HG03521 (cell line): Measurements from ENCODE around the gene PRKACA.

ENCODE experiments used
- ATAC-seq: cut with Tn5 transposase; IDR thresholded peaks from one replicate; pipeline ENCODE4 v1.9.1; 2021; ENCODE audit warnings: mild to moderate bottlenecking, moderate library complexity; ENCODE audit not compliant: unreplicated experiment

Gene PRKACA

GRCh38 chr19:14117668-14118164 is at the start of gene PRKACA:
Gene PRKACA, minus strand, starts transcription at chr19:14117762. Its CDS starts 215 bp downstream, at chr19:14117547.
- ATAC-seq, result peak; percentile 84

GRCh38 chr19:14166999-14167575 is 49.5 kb upstream of the PRKACA start:
- no peak for ATAC-seq

GRCh38 chr19:14165990-14166830 is 48.6 kb upstream of the PRKACA start:
- ATAC-seq, result no peak

GRCh38 chr19:14164724-14165493 is 47.3 kb upstream of the PRKACA start:
- ATAC-seq, result no peak

GRCh38 chr19:14164082-14164481 is 46.5 kb upstream of the PRKACA start:
- no peak for ATAC-seq

GRCh38 chr19:14162871-14163297 is 45.3 kb upstream of the PRKACA start:
- no peak for ATAC-seq

- no peak for ATAC-seq
These were observed 43.7 kb upstream of the PRKACA start for GRCh38 chr19:14161305-14161704.

- ATAC-seq, result no peak
These were observed 42.6 kb upstream of the PRKACA start for GRCh38 chr19:14160017-14160703.

- ATAC-seq, result no peak
These were observed 41.5 kb upstream of the PRKACA start for GRCh38 chr19:14159059-14159458.

GRCh38 chr19:14158276-14159023 is 40.9 kb upstream of the PRKACA start:
- ATAC-seq, result no peak

GRCh38 chr19:14156971-14157717 is 39.6 kb upstream of the PRKACA start:
- no peak for ATAC-seq

GRCh38 chr19:14156122-14156521 is 38.6 kb upstream of the PRKACA start:
- ATAC-seq, result no peak

- no peak for ATAC-seq
These were observed 37.8 kb upstream of the PRKACA start for GRCh38 chr19:14155371-14155770.

- ATAC-seq, result no peak
These were observed 35.2 kb upstream of the PRKACA start for GRCh38 chr19:14152713-14153112.

- no peak for ATAC-seq
These were observed 33.5 kb upstream of the PRKACA start for GRCh38 chr19:14150770-14151661.

GRCh38 chr19:14150041-14150769 is 32.6 kb upstream of the PRKACA start:
- ATAC-seq, result no peak

GRCh38 chr19:14149509-14149994 is 32.0 kb upstream of the PRKACA start:
- no peak for ATAC-seq
